Hepatocyte (in vitro differentiated cells): Measurements from ENCODE around the gene RYK. TPM values are rescaled to one million over a fixed set of nuclear protein-coding genes. Genes with fewer than 3 reads are reported as not detected.

Experiments
- DNase-seq: peaks from one replicate; pipeline ENCODE4 v3.0.0-alpha.2; 2016; ENCODE audit warnings: low spot score
- H2AFZ ChIP-seq: fragments of 200-600 bp; sonication (generic); 2 replicates; pipeline ENCODE4 v1.6.0; 2016; ENCODE audit warnings: antibody characterized with exemption, mild to moderate bottlenecking
- H3K27ac ChIP-seq: fragments of 200-600 bp; sonication (generic); 2 replicates; pipeline ENCODE4 v1.5.1; 2016; ENCODE audit warnings: mild to moderate bottlenecking
- H3K27me3 ChIP-seq: fragments of 200-600 bp; sonication (generic); 2 replicates; pipeline ENCODE4 v1.6.1; 2016
- H3K36me3 ChIP-seq: fragments of 200-600 bp; sonication (generic); replicated peaks from 2 replicates; pipeline ENCODE4 v1.5.1; 2016; ENCODE audit warnings: low read depth; ENCODE audit not compliant: insufficient read depth
- H3K4me1 ChIP-seq: fragments of 200-600 bp; sonication (generic); 2 replicates; pipeline ENCODE4 v1.5.1; 2016; ENCODE audit warnings: mild to moderate bottlenecking, moderate library complexity; ENCODE audit not compliant: insufficient read depth
- H3K4me2 ChIP-seq: fragments of 200-600 bp; sonication (generic); 2 replicates; pipeline ENCODE4 v1.6.0; 2016
- H3K4me3 ChIP-seq: fragments of 200-600 bp; sonication (generic); 2 replicates; pipeline ENCODE4 v1.5.1; 2016; ENCODE audit warnings: mild to moderate bottlenecking
- H3K79me2 ChIP-seq: fragments of 200-600 bp; sonication (generic); 2 replicates; pipeline ENCODE4 v1.6.0; 2017; ENCODE audit warnings: mild to moderate bottlenecking
- H3K9me2 ChIP-seq: fragments of 200-600 bp; sonication (generic); replicated peaks from 2 replicates; pipeline ENCODE4 v1.6.0; 2017; ENCODE audit warnings: mild to moderate bottlenecking; ENCODE audit not compliant: insufficient read depth
- H3K9me3 ChIP-seq: fragments of 200-600 bp; sonication (generic); 2 replicates; pipeline ENCODE4 v1.5.1; 2016; ENCODE audit warnings: low read depth, mild to moderate bottlenecking
- H4K20me1 ChIP-seq: fragments of 200-600 bp; sonication (generic); 2 replicates; pipeline ENCODE4 v1.6.0; 2016; ENCODE audit warnings: mild to moderate bottlenecking; ENCODE audit not compliant: insufficient read depth, poor library complexity, severe bottlenecking
- CTCF ChIP-seq: fragments of 200-600 bp; sonication (generic); IDR thresholded peaks from 2 replicates; pipeline ENCODE4 v1.5.1; 2016; ENCODE audit warnings: antibody characterized with exemption, mild to moderate bottlenecking; ENCODE audit not compliant: poor library complexity
- EZH2 ChIP-seq: fragments of 200-600 bp; sonication (generic); IDR thresholded peaks from 2 replicates; pipeline ENCODE4 v1.6.1; 2016; ENCODE audit warnings: antibody characterized with exemption, mild to moderate bottlenecking, borderline replicate concordance
- EZH2phosphoT487 ChIP-seq: fragments of 200-600 bp; sonication (generic); IDR thresholded peaks from one replicate; pipeline ENCODE4 v1.6.1; 2018; ENCODE audit warnings: antibody characterized with exemption, mild to moderate bottlenecking, low read depth, moderate library complexity; ENCODE audit not compliant: unreplicated experiment, severe bottlenecking
- WGBS: methylation state at CpG from one replicate; pipeline ENCODE4 v1.1.6; 2016; ENCODE audit warnings: low lambda C conversion rate; ENCODE audit errors: missing lambda C conversion rate; 5-methylcytosine and 5-hydroxymethylcytosine counted together
- polyA plus RNA-seq: library from polyadenylated mRNA; unstranded; fragments of >200 nt; fragmentation: Nextera tagmentation; extraction: Ambion mirVana; gene quantifications from 2 replicates; pipeline ENCODE4 v1.2.1, GENCODE V29; 2016
- total RNA-seq: library from RNA; depleted of rRNA; stranded (reverse); fragments of >200 nt; gene quantifications from 2 replicates; pipeline ENCODE4 v1.2.3, GENCODE V29; 2014

Gene RYK
- total and polyA plus RNA-seq, 2 experiments from 2014 or later, result 56.5 to 102 TPM

GRCh38 chr3:134235577-134236076 is 15.0 kb downstream of the RYK start:
- H3K4me2 ChIP-seq, result no peak overlapping the region
- H3K4me3 ChIP-seq, result no peak overlapping the region
- whole genome bisulfite sequencing, result 81% methylated on average over 3 of the region's 3 CpGs
- H3K27me3 ChIP-seq, result no peaks in the 10 kb centered on the region
- no peak for DNase-seq
- H3K27ac ChIP-seq, result peak overlapping the region; percentile 10
- TF ChIP-seq EZH2phosphoT487 (no peak), CTCF (no peak), EZH2 (no peak)
- no peaks in the 10 kb centered on the region for H3K9me3 ChIP-seq
- no peaks in the 10 kb centered on the region for H3K9me2 ChIP-seq
- H3K79me2 ChIP-seq, result peaks cover 100% of the 10 kb centered on the region
- H4K20me1 ChIP-seq, result peaks cover 74% of the 10 kb centered on the region
- H2AFZ ChIP-seq, result no peak overlapping the region
- H3K4me1 ChIP-seq, result peaks cover 16% of the 10 kb centered on the region
- no peaks in the 10 kb centered on the region for H3K36me3 ChIP-seq

- H3K36me3 ChIP-seq, result no peaks in the 10 kb centered on the region
- no peak overlapping the region for H3K27ac ChIP-seq
- H3K4me3 ChIP-seq, result no peak overlapping the region
- TF ChIP-seq EZH2phosphoT487, result no peak
- TF ChIP-seq EZH2, result no peak
- TF ChIP-seq CTCF, result no peak
- H3K4me2 ChIP-seq, result no peak overlapping the region
- H3K4me1 ChIP-seq, result peaks cover 16% of the 10 kb centered on the region
- peaks cover 100% of the 10 kb centered on the region for H3K79me2 ChIP-seq
- no peak for DNase-seq
- no peaks in the 10 kb centered on the region for H3K9me2 ChIP-seq
- H3K9me3 ChIP-seq, result no peaks in the 10 kb centered on the region
- peaks cover 60% of the 10 kb centered on the region for H4K20me1 ChIP-seq
- H2AFZ ChIP-seq, result no peak overlapping the region
- H3K27me3 ChIP-seq, result no peaks in the 10 kb centered on the region
Observed at GRCh38 chr3:134232951-134233350, 17.7 kb downstream of the RYK start.

- Histone ChIP-seq H3K4me1 (peaks cover 9% of the 10 kb centered on the region), H3K79me2 (peaks cover 100% of the 10 kb centered on the region), H3K36me3 (no peaks in the 10 kb centered on the region), H3K27ac (no peak overlapping the region), H3K27me3 (no peaks in the 10 kb centered on the region), H3K4me2 (no peak overlapping the region), H2AFZ (no peak overlapping the region), H4K20me1 (peaks cover 57% of the 10 kb centered on the region), H3K9me2 (no peaks in the 10 kb centered on the region), H3K9me3 (no peaks in the 10 kb centered on the region), H3K4me3 (no peak overlapping the region)
- no peak for DNase-seq
- TF ChIP-seq CTCF, result no peak
- no peak for TF ChIP-seq EZH2
- TF ChIP-seq EZH2phosphoT487, result no peak
Observed at GRCh38 chr3:134232151-134232550, 18.5 kb downstream of the RYK start.

- no peak for TF ChIP-seq EZH2
- TF ChIP-seq EZH2phosphoT487, result no peak
- no peak for TF ChIP-seq CTCF
- no peak overlapping the region for H2AFZ ChIP-seq
- 45% methylated on average over 3 of the region's 3 CpGs for WGBS
- H3K9me2 ChIP-seq, result no peaks in the 10 kb centered on the region
- H3K27me3 ChIP-seq, result no peaks in the 10 kb centered on the region
- no peaks in the 10 kb centered on the region for H3K36me3 ChIP-seq
- no peak for DNase-seq
- no peak overlapping the region for H3K4me3 ChIP-seq
- H3K9me3 ChIP-seq, result no peaks in the 10 kb centered on the region
- H4K20me1 ChIP-seq, result peaks cover 57% of the 10 kb centered on the region
- H3K4me1 ChIP-seq, result no peaks in the 10 kb centered on the region
- H3K4me2 ChIP-seq, result peak overlapping the region; percentile 45
- H3K79me2 ChIP-seq, result peaks cover 100% of the 10 kb centered on the region
- H3K27ac ChIP-seq, result no peak overlapping the region
Observed at GRCh38 chr3:134231131-134231530, 19.5 kb downstream of the RYK start.
